Astrocyte (in vitro differentiated cells and primary cell): ENCODE data around the gene NUP98. TPM values are rescaled to one million over a fixed set of nuclear protein-coding genes. Genes with fewer than 3 reads are reported as not detected.

Experiments
- DNase-seq: peaks from one replicate; pipeline ENCODE4 v3.0.0-alpha.2; 2010; ENCODE audit warnings: low read depth
- FAIRE-seq: peaks from 2 replicates; lab custom pipeline; 2011; peaks lifted over from hg19 to GRCh38; lab: Jason Lieb, UNC
- H2AFZ ChIP-seq: 2 replicates; pipeline ENCODE4 v1.6.0; 2012; ENCODE audit warnings: low read depth, low read length, inconsistent platforms
- H3K27ac ChIP-seq: 2 replicates; pipeline ENCODE4 v1.5.1; 2011; ENCODE audit warnings: low read depth, low read length, inconsistent platforms
- H3K27me3 ChIP-seq: 2 replicates; pipeline ENCODE4 v1.6.0; 2011; ENCODE audit warnings: low read length, inconsistent platforms; ENCODE audit not compliant: insufficient read depth
- H3K36me3 ChIP-seq: 2 replicates; pipeline ENCODE4 v1.5.1; 2011; ENCODE audit warnings: low read length, inconsistent platforms; ENCODE audit not compliant: insufficient read depth
- H3K4me1 ChIP-seq: 2 replicates; pipeline ENCODE4 v1.5.1; 2011; ENCODE audit warnings: low read length, inconsistent platforms; ENCODE audit not compliant: insufficient read depth
- H3K4me2 ChIP-seq: 2 replicates; pipeline ENCODE4 v1.6.0; 2012; ENCODE audit warnings: low read length, inconsistent platforms
- H3K4me3 ChIP-seq: 2 replicates; pipeline ENCODE4 v1.5.1; 2011; ENCODE audit warnings: low read depth, mild to moderate bottlenecking, low read length, inconsistent platforms; ENCODE audit not compliant: insufficient read depth
- H3K79me2 ChIP-seq: 2 replicates; pipeline ENCODE4 v1.6.0; 2012; ENCODE audit warnings: mild to moderate bottlenecking, low read length, inconsistent platforms; ENCODE audit not compliant: insufficient read depth
- H3K9ac ChIP-seq: 2 replicates; pipeline ENCODE4 v1.6.0; 2012; ENCODE audit warnings: mild to moderate bottlenecking, low read length, inconsistent platforms
- H3K9me3 ChIP-seq: 2 replicates; pipeline ENCODE4 v1.5.1; 2012; ENCODE audit warnings: low read depth, mild to moderate bottlenecking, low read length, inconsistent platforms; ENCODE audit not compliant: insufficient read depth
- H4K20me1 ChIP-seq: 2 replicates; pipeline ENCODE4 v1.6.0; 2012; ENCODE audit warnings: low read length, inconsistent platforms; ENCODE audit not compliant: insufficient read depth
- H3K27ac Mint-ChIP-seq: one replicate; pipeline ENCODE4 v1.8.0; 2021; ENCODE audit warnings: mild to moderate bottlenecking, mixed read lengths; ENCODE audit not compliant: unreplicated experiment
- H3K27me3 Mint-ChIP-seq: one replicate; pipeline ENCODE4 v1.8.0; 2021; ENCODE audit warnings: low read depth, mixed read lengths; ENCODE audit not compliant: unreplicated experiment
- H3K36me3 Mint-ChIP-seq: one replicate; pipeline ENCODE4 v1.8.0; 2021; ENCODE audit warnings: low read depth, mixed read lengths; ENCODE audit not compliant: unreplicated experiment
- H3K4me1 Mint-ChIP-seq: one replicate; pipeline ENCODE4 v1.8.0; 2021; ENCODE audit warnings: low read depth, mixed read lengths; ENCODE audit not compliant: unreplicated experiment
- H3K4me3 Mint-ChIP-seq: one replicate; pipeline ENCODE4 v1.8.0; 2021; ENCODE audit warnings: mild to moderate bottlenecking, moderate library complexity, mixed read lengths; ENCODE audit not compliant: unreplicated experiment
- H3K9me3 Mint-ChIP-seq: one replicate; pipeline ENCODE4 v1.8.0; 2021; ENCODE audit warnings: mild to moderate bottlenecking, mixed read lengths; ENCODE audit not compliant: unreplicated experiment
- CTCF ChIP-seq: IDR thresholded peaks from 2 replicates; pipeline ENCODE4 v1.5.1; 2011; ENCODE audit warnings: low read depth, mild to moderate bottlenecking, inconsistent platforms, low read length, moderate library complexity; ENCODE audit not compliant: insufficient read depth
- EZH2 ChIP-seq: IDR thresholded peaks from 2 replicates; pipeline ENCODE4 v1.6.1; 2012; ENCODE audit warnings: mild to moderate bottlenecking, low read length, inconsistent platforms; ENCODE audit not compliant: insufficient read depth
- total RNA-seq: library from RNA; stranded (reverse); gene quantifications from 2 replicates; pipeline ENCODE4 v1.2.1, GENCODE V29; 2021

Gene NUP98
- total RNA-seq, 1 donor from 2014 or later: 81.2 TPM

DNA sequence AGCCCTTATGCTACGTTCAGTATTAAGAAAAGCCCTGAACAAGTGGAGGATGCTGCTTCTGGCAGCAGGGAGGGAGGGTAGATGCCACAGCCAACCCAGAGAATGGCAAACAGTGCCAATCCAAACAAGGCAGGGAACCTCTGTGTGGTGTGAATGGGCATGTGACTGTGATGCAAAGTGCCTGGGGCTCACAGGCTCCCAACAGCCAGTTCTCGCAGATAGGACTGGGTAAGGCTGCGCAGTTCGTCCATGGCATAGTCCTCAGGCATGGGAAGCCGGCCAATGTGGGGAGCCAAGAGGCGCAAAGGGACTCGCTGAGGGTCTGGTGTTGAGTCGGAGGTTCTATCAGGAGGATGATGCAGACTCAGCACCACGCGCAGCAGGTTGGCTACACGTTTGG is 121.4 kb downstream of the NUP98 start:
- Mint-ChIP-seq H3K27me3 (no peaks in the 10 kb centered on the region), H3K4me1 (peaks cover 9% of the 10 kb centered on the region), H3K36me3 (peaks cover 35% of the 10 kb centered on the region), H3K4me3 (no peak overlapping the region), H3K9me3 (no peaks in the 10 kb centered on the region), H3K27ac (no peak overlapping the region)
- Histone ChIP-seq H3K36me3 (peaks cover 60% of the 10 kb centered on the region), H3K27me3 (no peaks in the 10 kb centered on the region), H3K9ac (no peak overlapping the region), H2AFZ (no peak overlapping the region), H3K4me1 (peaks cover 9% of the 10 kb centered on the region), H3K79me2 (no peaks in the 10 kb centered on the region), H3K4me3 (no peak overlapping the region), H3K4me2 (no peak overlapping the region), H3K9me3 (no peaks in the 10 kb centered on the region), H3K27ac (no peak overlapping the region), H4K20me1 (peaks cover 26% of the 10 kb centered on the region)
- DNase-seq (no peak), FAIRE-seq (no peak)
- TF ChIP-seq EZH2 (no peak), CTCF (no peak)

GRCh38 chr11:3674189-3674588 is 123.2 kb downstream of the NUP98 start:
- DNase-seq (peak; percentile 89), FAIRE-seq (peak; percentile 66)
- H3K4me3 ChIP-seq: no peak overlapping the region
- H3K36me3 Mint-ChIP-seq: peaks cover 38% of the 10 kb centered on the region
- no peaks in the 10 kb centered on the region for H3K27me3 Mint-ChIP-seq
- H3K36me3 ChIP-seq: peaks cover 54% of the 10 kb centered on the region
- H3K9ac ChIP-seq: peak overlapping the region; percentile 36
- H3K9me3 Mint-ChIP-seq: peaks cover 1% of the 10 kb centered on the region
- no peak overlapping the region for H2AFZ ChIP-seq
- H3K79me2 ChIP-seq: no peaks in the 10 kb centered on the region
- H3K4me3 Mint-ChIP-seq: no peak overlapping the region
- no peaks in the 10 kb centered on the region for H3K9me3 ChIP-seq
- peak overlapping the region; percentile 48 for H3K4me2 ChIP-seq
- H3K27ac ChIP-seq: peak overlapping the region; percentile 72
- peak overlapping the region; percentile 86 for H3K27ac Mint-ChIP-seq
- no peak for TF ChIP-seq CTCF
- TF ChIP-seq EZH2: no peak
- peaks cover 26% of the 10 kb centered on the region for H4K20me1 ChIP-seq
- H3K4me1 Mint-ChIP-seq: peaks cover 9% of the 10 kb centered on the region
- peaks cover 9% of the 10 kb centered on the region for H3K4me1 ChIP-seq
- no peaks in the 10 kb centered on the region for H3K27me3 ChIP-seq

DNA sequence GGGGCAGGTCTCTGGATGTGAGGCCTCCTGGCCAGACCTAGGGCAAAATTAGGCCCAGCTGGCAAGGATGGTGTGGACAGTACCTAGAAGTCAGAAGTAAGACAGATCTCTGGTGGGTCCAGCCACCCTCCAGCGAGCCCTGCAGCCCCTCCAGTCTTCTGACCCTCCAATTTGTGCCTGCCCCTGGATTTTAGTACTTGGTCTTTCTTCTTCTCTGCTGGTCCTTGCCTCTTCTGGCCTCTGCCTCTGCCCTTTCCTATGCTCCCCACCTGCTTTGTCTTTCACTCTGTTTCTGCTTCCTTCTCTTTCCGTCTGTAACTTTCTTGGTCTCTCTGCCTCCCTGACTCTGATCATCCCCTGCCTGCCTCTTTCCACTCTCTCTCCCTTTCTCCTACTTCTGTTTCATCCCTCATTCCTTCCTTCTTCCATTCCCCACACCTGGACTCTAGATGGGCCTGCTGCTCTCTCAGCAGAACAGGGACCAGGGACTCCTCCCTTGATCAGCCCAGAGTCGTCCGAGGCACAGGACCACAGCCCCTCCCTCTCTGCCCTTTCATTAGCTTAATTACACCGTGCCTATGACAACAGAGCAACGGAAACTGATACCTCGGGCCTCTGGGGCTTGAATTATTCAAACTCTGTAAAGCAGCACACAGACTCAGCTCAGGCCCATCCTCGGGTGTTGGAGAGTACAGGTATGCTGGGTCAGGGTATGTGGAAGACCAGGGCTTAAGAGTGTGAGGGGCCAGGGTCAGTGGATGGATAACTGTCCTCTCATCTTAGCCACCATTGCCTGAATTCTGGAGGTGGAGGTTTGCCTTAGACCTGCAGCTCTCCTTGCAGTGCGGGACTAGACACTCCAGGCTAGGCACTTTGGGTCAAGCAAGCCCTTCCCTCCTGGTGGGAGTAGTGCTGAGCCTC is 125.8 kb downstream of the NUP98 start, which contains the start of gene CHRNA10:
Gene CHRNA10, minus strand, starts transcription at position 51 of the 921 bp plus-strand sequence. CDS start 72 bp downstream, outside the sequence.
- H3K36me3 Mint-ChIP-seq: peaks cover 35% of the 10 kb centered on the region
- Histone ChIP-seq H3K27me3 (no peaks in the 10 kb centered on the region), H3K36me3 (peaks cover 33% of the 10 kb centered on the region), H3K4me1 (peaks cover 9% of the 10 kb centered on the region), H3K9ac (no peak within 1 kb of the TSS), H3K79me2 (no peaks in the 10 kb centered on the region), H4K20me1 (peaks cover 25% of the 10 kb centered on the region), H3K4me2 (no peak within 1 kb of the TSS), H3K9me3 (no peaks in the 10 kb centered on the region), H2AFZ (no peak within 1 kb of the TSS), H3K27ac (no peak within 1 kb of the TSS), H3K4me3 (no peak within 1 kb of the TSS)
- peaks cover 1% of the 10 kb centered on the region for H3K9me3 Mint-ChIP-seq
- H3K27ac Mint-ChIP-seq: no peak within 1 kb of the TSS
- H3K4me3 Mint-ChIP-seq: no peak within 1 kb of the TSS
- peaks cover 9% of the 10 kb centered on the region for H3K4me1 Mint-ChIP-seq
- DNase-seq (no peak), FAIRE-seq (no peak)
- TF ChIP-seq CTCF (no peak), EZH2 (no peak)
- H3K27me3 Mint-ChIP-seq: no peaks in the 10 kb centered on the region
